Measurements from ENCODE around the gene BOLA3. TPM values are rescaled to one million over a fixed set of nuclear protein-coding genes. Genes with fewer than 3 reads are reported as not detected.

Gene BOLA3
- total RNA-seq, 4 donors from 2014 or later = 3.0 to 51.5 (median 44.0) TPM; not detected in 1

DNA sequence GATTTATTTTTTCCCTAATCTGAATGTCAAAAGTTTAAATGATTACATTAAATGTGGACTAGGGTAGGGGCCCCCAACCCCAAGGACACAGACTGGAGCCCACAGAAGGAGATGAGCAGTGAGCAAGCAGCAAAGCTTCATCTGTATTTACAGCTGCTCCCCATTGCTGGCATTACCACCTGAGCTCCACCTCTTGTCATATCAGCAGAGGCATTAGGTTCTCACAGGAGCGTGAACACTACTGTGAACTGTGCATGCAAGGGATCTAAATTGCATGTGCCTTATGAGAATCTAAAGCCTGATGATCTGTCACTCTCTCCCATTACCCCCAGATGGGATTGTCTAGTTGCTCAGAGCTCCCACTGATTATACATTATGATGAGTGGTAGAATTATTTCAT, 27.2 kb upstream of the BOLA3 start:
- in situ Hi-C loops (cut with MboI; ENCODE audit: low pct_ligation_motif_present in 1 of 4, low pct_unique_long_range_greater_than_20kb in 1 of 4, low sequenced_read_pairs in 3 of 4) = no loop called here
- no peaks in the 10 kb centered on the region for H3K27me3 ChIP-seq
- no peak overlapping the region for H3K27ac ChIP-seq
- intact Hi-C loops (cut with DNase I; ENCODE audit: low total_unique reads) = no loop called here
- H3K4me3 ChIP-seq = no peak overlapping the region
- no peaks in the 10 kb centered on the region for H3K9me3 ChIP-seq
- DNase-seq = no peak
- peaks cover 17 to 52% (median 26%) of the 10 kb centered on the region in 4 donors for H3K4me1 ChIP-seq
- 75% methylated on average over 1 of the region's 1 CpG; no CpG with 5 or more reads in 1 of the 2 donors for WGBS, 2 donors (ENCODE audit: low coverage in 1 of 2)
- peaks cover 0 to 30% (median 12%) of the 10 kb centered on the region in 4 donors for H3K36me3 ChIP-seq
- TF ChIP-seq, protein P1, sequence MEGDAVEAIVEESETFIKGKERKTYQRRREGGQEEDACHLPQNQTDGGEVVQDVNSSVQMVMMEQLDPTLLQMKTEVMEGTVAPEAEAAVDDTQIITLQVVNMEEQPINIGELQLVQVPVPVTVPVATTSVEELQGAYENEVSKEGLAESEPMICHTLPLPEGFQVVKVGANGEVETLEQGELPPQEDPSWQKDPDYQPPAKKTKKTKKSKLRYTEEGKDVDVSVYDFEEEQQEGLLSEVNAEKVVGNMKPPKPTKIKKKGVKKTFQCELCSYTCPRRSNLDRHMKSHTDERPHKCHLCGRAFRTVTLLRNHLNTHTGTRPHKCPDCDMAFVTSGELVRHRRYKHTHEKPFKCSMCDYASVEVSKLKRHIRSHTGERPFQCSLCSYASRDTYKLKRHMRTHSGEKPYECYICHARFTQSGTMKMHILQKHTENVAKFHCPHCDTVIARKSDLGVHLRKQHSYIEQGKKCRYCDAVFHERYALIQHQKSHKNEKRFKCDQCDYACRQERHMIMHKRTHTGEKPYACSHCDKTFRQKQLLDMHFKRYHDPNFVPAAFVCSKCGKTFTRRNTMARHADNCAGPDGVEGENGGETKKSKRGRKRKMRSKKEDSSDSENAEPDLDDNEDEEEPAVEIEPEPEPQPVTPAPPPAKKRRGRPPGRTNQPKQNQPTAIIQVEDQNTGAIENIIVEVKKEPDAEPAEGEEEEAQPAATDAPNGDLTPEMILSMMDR (IDR thresholded peaks at IDR 0.05) = no peak
- no peak for TF ChIP-seq POLR2AphosphoS5 (IDR thresholded peaks at IDR 0.05)
- TF ChIP-seq POLR2A (IDR thresholded peaks at IDR 0.05) = no peak
- no peak for TF ChIP-seq EP300 (IDR thresholded peaks at IDR 0.05; ENCODE audit: low read depth)

GRCh38 chr2:74168739-74169138, 21.0 kb upstream of the BOLA3 start:
- in situ Hi-C loops (cut with MboI; ENCODE audit: low pct_ligation_motif_present in 1 of 4, low pct_unique_long_range_greater_than_20kb in 1 of 4, low sequenced_read_pairs in 3 of 4) = no loop called here
- Histone ChIP-seq H3K27ac (no peak overlapping the region), H3K36me3 (peaks cover 0 to 90% (median 41%) of the 10 kb centered on the region in 4 donors), H3K9me3 (peaks cover 0 to 5% of the 10 kb centered on the region in 2 donors), H3K4me3 (no peak overlapping the region), H3K4me1 (peaks cover 0 to 9% (median 0%) of the 10 kb centered on the region in 4 donors), H3K27me3 (no peaks in the 10 kb centered on the region)
- intact Hi-C loops (cut with DNase I; ENCODE audit: low total_unique reads) = no loop called here
- TF ChIP-seq POLR2A (IDR thresholded peaks at IDR 0.05) (no peak), EP300 (IDR thresholded peaks at IDR 0.05; ENCODE audit: low read depth) (no peak), POLR2AphosphoS5 (IDR thresholded peaks at IDR 0.05) (no peak)
- TF ChIP-seq, protein P1 (IDR thresholded peaks at IDR 0.05) = no peak
- 65 to 71% methylated on average over 2 of the region's 2 CpGs for WGBS, 2 donors (ENCODE audit: low coverage in 1 of 2)
- DNase-seq = no peak

DNA sequence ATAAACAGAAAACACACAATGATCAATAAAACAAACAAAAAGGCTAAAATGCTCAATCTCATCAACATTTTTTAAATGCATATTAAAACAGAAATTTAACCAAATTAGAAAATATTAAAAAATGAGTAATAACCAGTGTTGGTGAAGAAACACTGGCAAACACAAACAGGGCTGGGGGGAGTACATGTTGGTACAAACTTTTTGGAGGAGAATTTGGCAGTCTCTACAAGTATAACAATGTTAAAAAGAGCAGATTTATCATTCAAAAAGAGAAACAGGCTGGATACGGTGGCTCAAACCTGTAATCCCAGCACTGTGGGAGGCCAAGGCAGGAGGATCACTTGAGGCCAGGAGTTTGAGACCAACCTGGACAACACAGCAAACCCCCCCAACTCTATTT, 17.0 kb upstream of the BOLA3 start:
- peaks cover 0 to 92% (median 44%) of the 10 kb centered on the region in 4 donors for H3K36me3 ChIP-seq
- peaks cover 0 to 5% of the 10 kb centered on the region in 2 donors for H3K9me3 ChIP-seq
- in situ Hi-C loops (cut with MboI; ENCODE audit: low pct_ligation_motif_present in 1 of 4, low pct_unique_long_range_greater_than_20kb in 1 of 4, low sequenced_read_pairs in 3 of 4) = no loop called here
- no peaks in the 10 kb centered on the region for H3K27me3 ChIP-seq
- H3K4me3 ChIP-seq = no peak overlapping the region
- TF ChIP-seq, protein P1 (IDR thresholded peaks at IDR 0.05) = no peak
- TF ChIP-seq EP300 (IDR thresholded peaks at IDR 0.05; ENCODE audit: low read depth) = no peak
- no peak for TF ChIP-seq POLR2A (IDR thresholded peaks at IDR 0.05)
- no peak for TF ChIP-seq POLR2AphosphoS5 (IDR thresholded peaks at IDR 0.05)
- no peak for DNase-seq
- WGBS, 2 donors (ENCODE audit: low coverage in 1 of 2) = 95% methylated on average over 1 of the region's 1 CpG; no CpG with 5 or more reads in 1 of the 2 donors
- no peaks in the 10 kb centered on the region for H3K4me1 ChIP-seq
- intact Hi-C loops (cut with DNase I; ENCODE audit: low total_unique reads) = loop anchor here (1.0 kb wide), 1 partner anchor 35 kb away; no protein-coding TSS in a partner anchor
- H3K27ac ChIP-seq = no peak overlapping the region

GRCh38 chr2:74162951-74163350, 15.2 kb upstream of the BOLA3 start:
- no peaks in the 10 kb centered on the region for H3K27me3 ChIP-seq
- peaks cover 0 to 5% of the 10 kb centered on the region in 2 donors for H3K9me3 ChIP-seq
- no peaks in the 10 kb centered on the region for H3K4me1 ChIP-seq
- in situ Hi-C loops (cut with MboI; ENCODE audit: low pct_ligation_motif_present in 1 of 4, low pct_unique_long_range_greater_than_20kb in 1 of 4, low sequenced_read_pairs in 3 of 4) = no loop called here
- intact Hi-C loops (cut with DNase I; ENCODE audit: low total_unique reads) = no loop called here
- DNase-seq = no peak
- TF ChIP-seq POLR2AphosphoS5 (IDR thresholded peaks at IDR 0.05) (no peak), POLR2A (IDR thresholded peaks at IDR 0.05) (no peak), EP300 (IDR thresholded peaks at IDR 0.05; ENCODE audit: low read depth) (no peak)
- TF ChIP-seq, protein P1 (IDR thresholded peaks at IDR 0.05) = no peak
- H3K4me3 ChIP-seq = no peak overlapping the region
- WGBS, 2 donors (ENCODE audit: low coverage in 1 of 2) = 94 to 95% methylated on average over 6 of the region's 6 CpGs
- H3K36me3 ChIP-seq = peaks cover 0 to 90% (median 36%) of the 10 kb centered on the region in 4 donors
- H3K27ac ChIP-seq = no peak overlapping the region

All from transverse colon (tissue), 4 donors.